ENCODE measurements around the gene GALNTL6.

GALNTL6 gene

GRCh38 chr4:171889681-171890080 lies 76.5 kb downstream of the GALNTL6 start:
- DNase-seq (ENCODE audit: low read depth): no peak

- DNase-seq (ENCODE audit: low read depth): no peak
Observed at GRCh38 chr4:171891038-171891437, 77.8 kb downstream of the GALNTL6 start.

GRCh38 chr4:171896426-171896825 lies 83.2 kb downstream of the GALNTL6 start:
- no peak for DNase-seq (ENCODE audit: low read depth)

- DNase-seq (ENCODE audit: low read depth): no peak
Observed at GRCh38 chr4:171919314-171919713, 106.1 kb downstream of the GALNTL6 start.

GRCh38 chr4:171920901-171921300 lies 107.7 kb downstream of the GALNTL6 start:
- DNase-seq (ENCODE audit: low read depth): no peak

GRCh38 chr4:171924746-171925376 lies 111.7 kb downstream of the GALNTL6 start:
- DNase-seq (ENCODE audit: low read depth): no peak

GRCh38 chr4:171928336-171928735 lies 115.1 kb downstream of the GALNTL6 start:
- DNase-seq (ENCODE audit: low read depth): no peak

- DNase-seq (ENCODE audit: low read depth): no peak
Observed at GRCh38 chr4:171929477-171929876, 116.3 kb downstream of the GALNTL6 start.

- DNase-seq (ENCODE audit: low read depth): no peak
Observed at GRCh38 chr4:171929907-171930306, 116.7 kb downstream of the GALNTL6 start.

- no peak for DNase-seq (ENCODE audit: low read depth)
Observed at GRCh38 chr4:171932238-171932637, 119.0 kb downstream of the GALNTL6 start.

GRCh38 chr4:171940656-171941055 lies 127.5 kb downstream of the GALNTL6 start:
- no peak for DNase-seq (ENCODE audit: low read depth)

GRCh38 chr4:171947400-171947799 lies 134.2 kb downstream of the GALNTL6 start:
- DNase-seq (ENCODE audit: low read depth): no peak

GRCh38 chr4:171948038-171948437 lies 134.8 kb downstream of the GALNTL6 start:
- DNase-seq (ENCODE audit: low read depth): no peak

GRCh38 chr4:171954650-171955049 lies 141.4 kb downstream of the GALNTL6 start:
- no peak for DNase-seq (ENCODE audit: low read depth)

GRCh38 chr4:171956678-171957077 lies 143.5 kb downstream of the GALNTL6 start:
- no peak for DNase-seq (ENCODE audit: low read depth)

GRCh38 chr4:171962110-171962509 lies 148.9 kb downstream of the GALNTL6 start:
- DNase-seq (ENCODE audit: low read depth): no peak

- DNase-seq (ENCODE audit: low read depth): no peak
Observed at GRCh38 chr4:171966356-171966755, 153.2 kb downstream of the GALNTL6 start.

GRCh38 chr4:171978216-171978615 lies 165.0 kb downstream of the GALNTL6 start:
- no peak for DNase-seq (ENCODE audit: low read depth)

- DNase-seq (ENCODE audit: low read depth): no peak
Observed at GRCh38 chr4:171979461-171979860, 166.3 kb downstream of the GALNTL6 start.

- DNase-seq (ENCODE audit: low read depth): no peak
Observed at GRCh38 chr4:171981185-171981584, 168.0 kb downstream of the GALNTL6 start.

GRCh38 chr4:171983935-171984805 lies 171.0 kb downstream of the GALNTL6 start:
- DNase-seq (ENCODE audit: low read depth): no peak

GRCh38 chr4:171985129-171985528 lies 171.9 kb downstream of the GALNTL6 start:
- no peak for DNase-seq (ENCODE audit: low read depth)

- no peak for DNase-seq (ENCODE audit: low read depth)
Observed at GRCh38 chr4:171993247-171993646, 180.0 kb downstream of the GALNTL6 start.

- no peak for DNase-seq (ENCODE audit: low read depth)
Observed at GRCh38 chr4:172007889-172008288, 194.7 kb downstream of the GALNTL6 start.
